GM19025 (cell line): ENCODE results near the gene L3MBTL2.

Experiments used
- ATAC-seq: cut with Tn5 transposase; IDR thresholded peaks from one replicate; pipeline ENCODE4 v1.9.1; 2021; ENCODE audit warnings: mild to moderate bottlenecking, low read depth, moderate library complexity; ENCODE audit not compliant: unreplicated experiment

The L3MBTL2 gene

GRCh38 chr22:41206719-41207118 lies 1.6 kb downstream of the L3MBTL2 start:
- ATAC-seq = no peak

GRCh38 chr22:41215409-41215808 lies 10.3 kb downstream of the L3MBTL2 start:
- ATAC-seq = no peak

GRCh38 chr22:41215926-41216325 lies 10.8 kb downstream of the L3MBTL2 start:
- no peak for ATAC-seq

GRCh38 chr22:41216984-41217383 lies 11.9 kb downstream of the L3MBTL2 start:
- ATAC-seq = no peak

- ATAC-seq = peak; percentile 69
Observed at GRCh38 chr22:41217553-41218157, 12.5 kb downstream of the L3MBTL2 start.

- ATAC-seq = no peak
Observed at GRCh38 chr22:41222846-41223507, 17.9 kb downstream of the L3MBTL2 start.

- no peak for ATAC-seq
Observed at GRCh38 chr22:41223535-41223934, 18.4 kb downstream of the L3MBTL2 start.

GRCh38 chr22:41226723-41227655 lies 21.9 kb downstream of the L3MBTL2 start:
- ATAC-seq = no peak

- no peak for ATAC-seq
Observed at GRCh38 chr22:41229215-41229614, 24.1 kb downstream of the L3MBTL2 start.

GRCh38 chr22:41229730-41230400 lies 24.8 kb downstream of the L3MBTL2 start:
- no peak for ATAC-seq

GRCh38 chr22:41230401-41230785 lies 25.3 kb downstream of the L3MBTL2 start:
- no peak for ATAC-seq

- ATAC-seq = no peak
Observed at GRCh38 chr22:41231369-41231768, 26.3 kb downstream of the L3MBTL2 start.

GRCh38 chr22:41234815-41235695 lies 29.9 kb downstream of the L3MBTL2 start:
- ATAC-seq = no peak

- ATAC-seq = no peak
Observed at GRCh38 chr22:41237036-41237706, 32.1 kb downstream of the L3MBTL2 start.

- ATAC-seq = peak; percentile 78
Observed at GRCh38 chr22:41237707-41238569, 32.8 kb downstream of the L3MBTL2 start.

GRCh38 chr22:41238570-41239442 lies 33.7 kb downstream of the L3MBTL2 start:
- no peak for ATAC-seq

- ATAC-seq = no peak
Observed at GRCh38 chr22:41239443-41240128, 34.5 kb downstream of the L3MBTL2 start.
